CD4-positive, alpha-beta T cell (primary cell): ENCODE measurements around the gene AGAP1. TPM values are rescaled to one million over a fixed set of nuclear protein-coding genes. Genes with fewer than 3 reads are reported as not detected.
"Not testable (repeated sequence)": the region's sequence is repeated elsewhere in the genome, so short reads cannot be mapped to it uniquely, and the experiment has no call there.

ENCODE experiments used
- ATAC-seq: fragments of 200-7000 bp; cut with Tn5 transposase; one replicate; pipeline ENCODE4 v1.10.0; 2022; ENCODE audit warnings: mild to moderate bottlenecking; ENCODE audit not compliant: poor library complexity
- CTCF ChIA-PET: fragments of 350-600 bp; sonication (Branson Sonifier 250); formaldehyde crosslinking; loops from one replicate; lab custom pipeline; 2021; ENCODE audit warnings: antibody characterized with exemption, inconsistent platforms; lab: Charles Lee
- POLR2A ChIA-PET: fragments of 350-600 bp; sonication (Branson Sonifier 250); formaldehyde crosslinking; loops from one replicate; lab custom pipeline; 2021; ENCODE audit warnings: antibody characterized with exemption, inconsistent platforms; lab: Charles Lee
- DNase-seq, 14 experiments: peaks; one replicate each; pipeline ENCODE4 v3.0.0-alpha.2; 2013 to 2020; ENCODE audit warnings: mixed read lengths in 2 of 14
- H3K27ac ChIP-seq, 2 donors: one replicate each; pipeline versions ENCODE4 v1.5.1 to v1.7.0; 2013; ENCODE audit warnings: low read length in 2 of 2, low read depth in 1 of 2, mild to moderate bottlenecking in 1 of 2
- H3K27me3 ChIP-seq, 2 experiments: 1 replicate in 1 of 2; 2 replicates in 1 of 2; pipeline versions ENCODE4 v1.6.1 to v1.7.0; 2013; ENCODE audit warnings: low read length in 2 of 2, control low read depth in 1 of 2, mild to moderate bottlenecking in 1 of 2, moderate library complexity in 1 of 2; ENCODE audit not compliant: insufficient read depth in 2 of 2, control insufficient read depth in 1 of 2
- H3K36me3 ChIP-seq: one replicate; pipeline ENCODE4 v1.6.1; 2013; ENCODE audit warnings: low read length, control low read depth; ENCODE audit not compliant: insufficient read depth
- H3K4me1 ChIP-seq: one replicate; pipeline ENCODE4 v1.6.1; 2013; ENCODE audit warnings: low read length, control low read depth; ENCODE audit not compliant: insufficient read depth
- H3K4me3 ChIP-seq: one replicate; pipeline ENCODE4 v1.5.1; 2013; ENCODE audit warnings: mild to moderate bottlenecking, low read length, moderate library complexity
- H3K9me3 ChIP-seq, 2 experiments: 1 replicate in 1 of 2; 2 replicates in 1 of 2; pipeline versions ENCODE4 v1.6.1 to v1.7.0; 2013; ENCODE audit warnings: low read length in 2 of 2, mild to moderate bottlenecking in 2 of 2, control low read depth in 1 of 2, moderate library complexity in 1 of 2; ENCODE audit not compliant: control insufficient read depth in 1 of 2, insufficient read depth in 1 of 2
- H3K27ac Mint-ChIP-seq: one replicate; pipeline ENCODE4 v1.8.0; 2020; ENCODE audit warnings: mixed read lengths
- H3K27me3 Mint-ChIP-seq: one replicate; pipeline ENCODE4 v1.8.0; 2021; ENCODE audit warnings: mixed read lengths
- H3K36me3 Mint-ChIP-seq: one replicate; pipeline ENCODE4 v1.8.0; 2021; ENCODE audit warnings: low read depth, mixed read lengths
- H3K4me1 Mint-ChIP-seq: one replicate; pipeline ENCODE4 v1.8.0; 2021; ENCODE audit warnings: low read depth, mixed read lengths
- H3K4me3 Mint-ChIP-seq: one replicate; pipeline ENCODE4 v1.8.0; 2020; ENCODE audit warnings: mild to moderate bottlenecking, mixed read lengths
- H3K9me3 Mint-ChIP-seq: one replicate; pipeline ENCODE4 v1.8.0; 2020; ENCODE audit warnings: mixed read lengths
- intact Hi-C, 2 experiments: fragments of 100-400 bp; cut with DNase I in 1 of 2; cut with micrococcal nuclease in 1 of 2; formaldehyde crosslinking; loops; one replicate each; pipeline versions ENCODE4 v1.15.1 to v1.9.0; 2023 to 2025; cut with DNase I, micrococcal nuclease
- total RNA-seq, 174 experiments: library from RNA in 2 of 174; stranded (reverse) in 2 of 174; gene quantifications; one replicate each; pipeline ENCODE4 v1.2.3 and lab custom pipeline; 2021 to 2026
- TF ChIP-seq, protein P1 (sequence below): fragments of 200-600 bp; IDR thresholded peaks from one replicate; pipeline ENCODE4 v1.8.0; 2022; ENCODE audit warnings: antibody characterized with exemption, mild to moderate bottlenecking

Gene AGAP1
- total RNA-seq, 2 experiments from 2014 or later, result 2.6 to 3.1 TPM

DNA sequence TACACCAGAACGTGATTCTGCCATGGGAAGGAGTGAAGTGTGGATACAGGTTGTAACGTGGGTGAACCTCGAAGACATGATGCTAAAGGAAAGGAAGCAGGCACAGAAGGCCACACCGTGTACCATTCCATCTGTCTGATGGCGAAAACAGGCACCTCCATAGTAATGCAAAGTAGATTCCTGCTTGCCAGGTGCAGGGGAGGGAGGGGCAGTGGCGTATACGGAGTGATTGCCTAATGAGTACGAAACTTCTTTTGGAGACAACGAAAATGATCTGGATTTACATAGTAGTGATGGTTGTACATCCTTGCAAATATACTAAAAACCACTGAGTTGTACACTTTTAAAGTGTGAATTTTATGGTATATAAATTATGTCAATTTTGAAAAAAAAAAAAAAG lies 567.7 kb downstream of the AGAP1 start:
- H3K27me3 Mint-ChIP-seq, result peaks cover 36% of the 10 kb centered on the region
- CTCF ChIA-PET, result no interaction called here
- H3K9me3 ChIP-seq, result peaks cover 3 to 5% of the 10 kb centered on the region in 2 experiments
- H3K4me3 Mint-ChIP-seq, result no peak overlapping the region
- DNase-seq (no peak), ATAC-seq (no peak)
- no peak overlapping the region for H3K4me3 ChIP-seq
- intact Hi-C loops, result no loop called here
- no peak overlapping the region for H3K27ac Mint-ChIP-seq
- H3K27me3 ChIP-seq, result peaks cover 0 to 2% of the 10 kb centered on the region in 2 experiments
- no peak overlapping the region for H3K27ac ChIP-seq
- no peaks in the 10 kb centered on the region for H3K4me1 Mint-ChIP-seq
- POLR2A ChIA-PET, result no interaction called here
- TF ChIP-seq, protein P1, sequence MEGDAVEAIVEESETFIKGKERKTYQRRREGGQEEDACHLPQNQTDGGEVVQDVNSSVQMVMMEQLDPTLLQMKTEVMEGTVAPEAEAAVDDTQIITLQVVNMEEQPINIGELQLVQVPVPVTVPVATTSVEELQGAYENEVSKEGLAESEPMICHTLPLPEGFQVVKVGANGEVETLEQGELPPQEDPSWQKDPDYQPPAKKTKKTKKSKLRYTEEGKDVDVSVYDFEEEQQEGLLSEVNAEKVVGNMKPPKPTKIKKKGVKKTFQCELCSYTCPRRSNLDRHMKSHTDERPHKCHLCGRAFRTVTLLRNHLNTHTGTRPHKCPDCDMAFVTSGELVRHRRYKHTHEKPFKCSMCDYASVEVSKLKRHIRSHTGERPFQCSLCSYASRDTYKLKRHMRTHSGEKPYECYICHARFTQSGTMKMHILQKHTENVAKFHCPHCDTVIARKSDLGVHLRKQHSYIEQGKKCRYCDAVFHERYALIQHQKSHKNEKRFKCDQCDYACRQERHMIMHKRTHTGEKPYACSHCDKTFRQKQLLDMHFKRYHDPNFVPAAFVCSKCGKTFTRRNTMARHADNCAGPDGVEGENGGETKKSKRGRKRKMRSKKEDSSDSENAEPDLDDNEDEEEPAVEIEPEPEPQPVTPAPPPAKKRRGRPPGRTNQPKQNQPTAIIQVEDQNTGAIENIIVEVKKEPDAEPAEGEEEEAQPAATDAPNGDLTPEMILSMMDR, result no peak
- peaks cover 2% of the 10 kb centered on the region for H3K9me3 Mint-ChIP-seq
- H3K36me3 ChIP-seq, result no peaks in the 10 kb centered on the region
- no peaks in the 10 kb centered on the region for H3K36me3 Mint-ChIP-seq
- no peaks in the 10 kb centered on the region for H3K4me1 ChIP-seq

DNA sequence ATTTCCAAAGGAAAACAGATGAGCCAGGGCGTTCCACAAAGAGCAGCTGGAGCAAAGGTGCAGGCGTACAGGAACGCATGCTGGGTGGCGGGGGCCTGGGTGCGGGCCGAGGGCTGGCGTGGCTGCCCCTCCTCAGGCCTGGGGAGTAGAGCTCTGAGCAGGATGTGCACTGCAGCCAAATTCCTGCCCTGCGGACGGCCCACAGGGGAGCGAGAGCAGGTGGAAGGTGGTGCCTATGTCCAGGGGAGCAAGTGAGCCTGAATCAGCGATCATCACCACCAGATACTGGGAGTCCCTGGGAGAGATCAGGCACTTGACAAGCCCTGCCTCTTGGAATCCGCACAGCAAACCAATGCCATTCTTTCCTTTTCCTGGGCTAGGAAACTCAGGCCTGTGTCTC lies 568.1 kb downstream of the AGAP1 start:
- CTCF ChIA-PET, result no interaction called here
- no peak for DNase-seq
- Mint-ChIP-seq H3K9me3 (peaks cover 2% of the 10 kb centered on the region), H3K27me3 (peaks cover 32% of the 10 kb centered on the region), H3K36me3 (no peaks in the 10 kb centered on the region), H3K4me3 (no peak overlapping the region), H3K27ac (no peak overlapping the region), H3K4me1 (no peaks in the 10 kb centered on the region)
- Histone ChIP-seq H3K36me3 (no peaks in the 10 kb centered on the region), H3K4me1 (no peaks in the 10 kb centered on the region), H3K4me3 (no peak overlapping the region), H3K9me3 (peaks cover 0 to 5% of the 10 kb centered on the region in 2 experiments), H3K27ac (no peak overlapping the region), H3K27me3 (no peaks in the 10 kb centered on the region)
- TF ChIP-seq, protein P1, result no peak
- ATAC-seq, result no peak
- intact Hi-C loops, result no loop called here
- POLR2A ChIA-PET, result no interaction called here

DNA sequence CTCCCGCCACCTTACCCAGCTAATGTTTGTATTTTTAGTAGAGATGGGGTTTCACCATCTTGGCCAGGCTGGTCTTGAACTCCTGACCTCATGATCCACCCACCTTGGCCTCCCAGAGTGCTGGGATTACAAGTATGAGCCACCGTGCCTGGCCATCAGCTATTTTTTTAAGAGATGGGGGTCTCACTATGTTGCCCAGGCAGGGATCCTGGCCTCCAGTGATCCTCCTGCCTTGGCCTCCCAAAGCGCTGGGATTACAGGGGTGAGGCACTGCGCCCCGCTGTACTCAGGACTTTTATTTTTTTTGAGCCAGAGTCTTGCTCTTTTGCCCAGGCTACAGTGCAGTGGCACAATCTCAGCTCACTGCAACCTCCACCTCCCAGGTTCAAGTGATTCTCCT lies 569.0 kb downstream of the AGAP1 start:
- intact Hi-C loops, ATAC-seq, H3K4me1 ChIP-seq, H3K9me3 Mint-ChIP-seq, H3K9me3 ChIP-seq, H3K4me1 Mint-ChIP-seq, H3K27ac Mint-ChIP-seq, CTCF ChIA-PET, H3K27ac ChIP-seq, H3K36me3 Mint-ChIP-seq, H3K27me3 ChIP-seq, H3K4me3 Mint-ChIP-seq, H3K36me3 ChIP-seq, H3K4me3 ChIP-seq, DNase-seq, POLR2A ChIA-PET: not testable (repeated sequence)
- H3K27me3 Mint-ChIP-seq, result peaks cover 26% of the 10 kb centered on the region

DNA sequence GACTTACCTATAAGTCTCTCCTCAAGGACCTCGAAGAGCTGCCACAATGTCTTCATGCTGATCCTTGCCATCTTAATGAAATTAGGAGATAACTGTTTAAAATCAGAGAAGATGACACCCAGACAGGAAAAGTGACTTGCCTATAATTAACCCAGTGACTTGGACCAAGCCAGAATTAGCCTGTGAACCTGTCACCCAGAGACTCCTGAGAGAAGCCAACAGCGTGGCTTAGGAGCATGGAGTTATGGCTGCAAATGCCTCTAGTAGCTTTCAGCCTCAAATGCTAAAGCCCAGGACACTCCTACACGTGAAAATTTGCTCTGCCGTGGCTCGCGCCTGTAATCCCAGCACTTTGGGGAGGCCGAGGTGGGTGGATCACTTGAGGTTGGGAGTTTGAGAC lies 570.2 kb downstream of the AGAP1 start:
- Histone ChIP-seq H3K9me3 (no peaks in the 10 kb centered on the region), H3K27ac (no peak overlapping the region), H3K36me3 (no peaks in the 10 kb centered on the region), H3K4me3 (no peak overlapping the region), H3K4me1 (no peaks in the 10 kb centered on the region), H3K27me3 (no peaks in the 10 kb centered on the region)
- H3K27me3 Mint-ChIP-seq, result peaks cover 19% of the 10 kb centered on the region
- POLR2A ChIA-PET, result no interaction called here
- ATAC-seq, result no peak
- TF ChIP-seq, protein P1, result no peak
- H3K9me3 Mint-ChIP-seq, result peaks cover 2% of the 10 kb centered on the region
- H3K27ac Mint-ChIP-seq, result no peak overlapping the region
- H3K4me3 Mint-ChIP-seq, result no peak overlapping the region
- H3K4me1 Mint-ChIP-seq, result no peaks in the 10 kb centered on the region
- CTCF ChIA-PET, result no interaction called here
- H3K36me3 Mint-ChIP-seq, result no peaks in the 10 kb centered on the region
- intact Hi-C loops, result no loop called here
- DNase-seq, result no peak
